ENCODE results near the gene DCC. TPM values are rescaled to one million over a fixed set of nuclear protein-coding genes. Genes with fewer than 3 reads are reported as not detected.

DCC gene
- total and polyA plus RNA-seq, 2 of the 8 experiments (the other 6 are each of a cell fraction or from before 2014, with no cell fraction given) = 0.14 to 1.4 TPM

DNA sequence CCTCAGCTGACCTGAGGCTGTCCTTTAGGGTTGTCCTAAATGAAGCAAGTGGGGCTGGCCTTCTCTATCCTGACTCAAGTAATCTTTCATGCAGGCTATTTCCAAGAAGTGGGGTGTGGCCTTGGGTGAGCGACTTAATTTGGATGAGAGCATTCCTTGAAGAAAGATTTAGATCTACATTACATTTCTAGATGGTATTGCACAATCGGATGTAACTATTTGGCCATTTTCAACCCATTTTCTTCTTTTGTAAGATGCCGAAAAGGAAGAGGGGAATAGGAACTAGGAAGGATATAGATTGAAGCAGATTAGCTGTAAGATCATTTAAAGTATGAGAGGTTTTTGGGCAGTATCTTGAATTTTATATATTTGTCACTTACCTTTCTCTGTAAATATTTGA, 1138.2 kb downstream of the DCC start (continued):
- TF ChIP-seq CHD7 (IDR thresholded peaks at IDR 0.05; ENCODE audit: insufficient replicate concordance, low read length) (no peak), POU5F1 (IDR thresholded peaks at IDR 0.05; ENCODE audit: low read depth, low read length) (no peak), RXRA (IDR thresholded peaks at IDR 0.05; ENCODE audit: insufficient read depth, low read depth, low read length) (no peak), SAP30 (IDR thresholded peaks at IDR 0.05; ENCODE audit: insufficient read depth, insufficient replicate concordance, low read length) (no peak), NRF1 (IDR thresholded peaks at IDR 0.05; ENCODE audit: low read depth, low read length) (no peak), SP2 (IDR thresholded peaks at IDR 0.05; ENCODE audit: low read length) (no peak), HDAC2 (IDR thresholded peaks at IDR 0.05; ENCODE audit: borderline replicate concordance in 1 of 2, low read depth in 2 of 2, low read length in 2 of 2) (no peak), SIRT6 (IDR thresholded peaks at IDR 0.05; ENCODE audit: low read length) (no peak), FOSL1 (IDR thresholded peaks at IDR 0.05; ENCODE audit: insufficient read depth, low read depth, low read length) (no peak)
- TF ChIP-seq, protein P1, sequence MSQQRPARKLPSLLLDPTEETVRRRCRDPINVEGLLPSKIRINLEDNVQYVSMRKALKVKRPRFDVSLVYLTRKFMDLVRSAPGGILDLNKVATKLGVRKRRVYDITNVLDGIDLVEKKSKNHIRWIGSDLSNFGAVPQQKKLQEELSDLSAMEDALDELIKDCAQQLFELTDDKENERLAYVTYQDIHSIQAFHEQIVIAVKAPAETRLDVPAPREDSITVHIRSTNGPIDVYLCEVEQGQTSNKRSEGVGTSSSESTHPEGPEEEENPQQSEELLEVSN (IDR thresholded peaks at IDR 0.05) = no peak

Measured in H1 (cell line).